Memory B cell (primary cell): ENCODE data around the gene ACOX3.
"Not testable (repeated sequence)": the region's sequence is repeated elsewhere in the genome, so short reads cannot be mapped to it uniquely, and the experiment has no call there.

Source experiments
- ATAC-seq: fragments of 150-1000 bp; cut with Tn5 transposase; 2 replicates; pipeline ENCODE4 v1.10.0; 2021; ENCODE audit warnings: low read depth, mild to moderate bottlenecking, moderate library complexity
- DNase-seq, 2 donors: peaks; one replicate each; pipeline ENCODE4 v3.0.0; 2022; ENCODE audit warnings: low spot score in 2 of 2
- H3K27ac Mint-ChIP-seq: one replicate; pipeline ENCODE4 v1.8.0; 2022; ENCODE audit warnings: mild to moderate bottlenecking, moderate library complexity, mixed read lengths
- H3K27me3 Mint-ChIP-seq: one replicate; pipeline ENCODE4 v1.8.0; 2022; ENCODE audit warnings: mixed read lengths
- H3K36me3 Mint-ChIP-seq: one replicate; pipeline ENCODE4 v1.8.0; 2022; ENCODE audit warnings: mild to moderate bottlenecking, mixed read lengths
- H3K4me1 Mint-ChIP-seq: one replicate; pipeline ENCODE4 v1.8.0; 2022; ENCODE audit warnings: mixed read lengths
- H3K4me3 Mint-ChIP-seq: one replicate; pipeline ENCODE4 v1.8.0; 2022; ENCODE audit warnings: mild to moderate bottlenecking, moderate library complexity, mixed read lengths
- H3K9me3 Mint-ChIP-seq: one replicate; pipeline ENCODE4 v1.8.0; 2022; ENCODE audit warnings: mixed read lengths

Gene ACOX3

GRCh38 chr4:8440492-8441311 lies at the start of gene ACOX3, which contains the start of gene TRMT44:
Gene ACOX3 (minus strand): TSS chr4:8440723. CDS start chr4:8416521, 24,202 bp downstream.
Gene TRMT44 (plus strand): TSS chr4:8440777. CDS start chr4:8440823, 46 bp downstream.
- Mint-ChIP-seq H3K27ac (peak within 1 kb of the TSS; percentile 99), H3K27me3 (no peaks in the 10 kb centered on the region), H3K36me3 (peaks cover 5% of the 10 kb centered on the region), H3K4me3 (peak within 1 kb of the TSS; percentile 99), H3K9me3 (no peaks in the 10 kb centered on the region), H3K4me1 (peaks cover 42% of the 10 kb centered on the region)
- peak; percentile 98 to 100 for DNase-seq
- ATAC-seq, result peak; percentile 88

GRCh38 chr4:8488791-8489369 lies 48.4 kb upstream of the ACOX3 start:
- H3K27ac Mint-ChIP-seq, result no peak overlapping the region
- no peaks in the 10 kb centered on the region for H3K4me1 Mint-ChIP-seq
- DNase-seq, result no peak
- H3K4me3 Mint-ChIP-seq, result no peak overlapping the region
- no peaks in the 10 kb centered on the region for H3K36me3 Mint-ChIP-seq
- no peaks in the 10 kb centered on the region for H3K9me3 Mint-ChIP-seq
- peaks cover 6% of the 10 kb centered on the region for H3K27me3 Mint-ChIP-seq
- no peak for ATAC-seq

- not testable (repeated sequence) for DNase-seq, H3K36me3 Mint-ChIP-seq, H3K27me3 Mint-ChIP-seq, H3K27ac Mint-ChIP-seq, H3K9me3 Mint-ChIP-seq, ATAC-seq, H3K4me1 Mint-ChIP-seq, H3K4me3 Mint-ChIP-seq
These were observed 46.1 kb upstream of the ACOX3 start for GRCh38 chr4:8486643-8487042.

GRCh38 chr4:8480221-8480620 lies 39.7 kb upstream of the ACOX3 start:
- no peak for ATAC-seq
- no peaks in the 10 kb centered on the region for H3K4me1 Mint-ChIP-seq
- peaks cover 6% of the 10 kb centered on the region for H3K36me3 Mint-ChIP-seq
- H3K4me3 Mint-ChIP-seq, result no peak overlapping the region
- no peaks in the 10 kb centered on the region for H3K9me3 Mint-ChIP-seq
- H3K27ac Mint-ChIP-seq, result no peak overlapping the region
- H3K27me3 Mint-ChIP-seq, result peaks cover 7% of the 10 kb centered on the region
- no peak for DNase-seq

- Mint-ChIP-seq H3K4me1 (no peaks in the 10 kb centered on the region), H3K27me3 (peaks cover 3% of the 10 kb centered on the region), H3K36me3 (peaks cover 6% of the 10 kb centered on the region), H3K4me3 (no peak overlapping the region), H3K9me3 (no peaks in the 10 kb centered on the region), H3K27ac (no peak overlapping the region)
- DNase-seq (no peak), ATAC-seq (no peak)
These were observed 38.5 kb upstream of the ACOX3 start for GRCh38 chr4:8478801-8479744.

- DNase-seq, result no peak
- Mint-ChIP-seq H3K27me3 (peaks cover 1% of the 10 kb centered on the region), H3K27ac (no peak overlapping the region), H3K4me3 (no peak overlapping the region), H3K9me3 (no peaks in the 10 kb centered on the region), H3K36me3 (peaks cover 6% of the 10 kb centered on the region), H3K4me1 (no peaks in the 10 kb centered on the region)
- no peak for ATAC-seq
These were observed 37.8 kb upstream of the ACOX3 start for GRCh38 chr4:8478371-8478770.

- no peak overlapping the region for H3K4me3 Mint-ChIP-seq
- no peaks in the 10 kb centered on the region for H3K27me3 Mint-ChIP-seq
- no peaks in the 10 kb centered on the region for H3K4me1 Mint-ChIP-seq
- peaks cover 6% of the 10 kb centered on the region for H3K36me3 Mint-ChIP-seq
- no peaks in the 10 kb centered on the region for H3K9me3 Mint-ChIP-seq
- ATAC-seq, result no peak
- no peak for DNase-seq
- H3K27ac Mint-ChIP-seq, result no peak overlapping the region
These were observed 37.2 kb upstream of the ACOX3 start for GRCh38 chr4:8477676-8478075.

DNA sequence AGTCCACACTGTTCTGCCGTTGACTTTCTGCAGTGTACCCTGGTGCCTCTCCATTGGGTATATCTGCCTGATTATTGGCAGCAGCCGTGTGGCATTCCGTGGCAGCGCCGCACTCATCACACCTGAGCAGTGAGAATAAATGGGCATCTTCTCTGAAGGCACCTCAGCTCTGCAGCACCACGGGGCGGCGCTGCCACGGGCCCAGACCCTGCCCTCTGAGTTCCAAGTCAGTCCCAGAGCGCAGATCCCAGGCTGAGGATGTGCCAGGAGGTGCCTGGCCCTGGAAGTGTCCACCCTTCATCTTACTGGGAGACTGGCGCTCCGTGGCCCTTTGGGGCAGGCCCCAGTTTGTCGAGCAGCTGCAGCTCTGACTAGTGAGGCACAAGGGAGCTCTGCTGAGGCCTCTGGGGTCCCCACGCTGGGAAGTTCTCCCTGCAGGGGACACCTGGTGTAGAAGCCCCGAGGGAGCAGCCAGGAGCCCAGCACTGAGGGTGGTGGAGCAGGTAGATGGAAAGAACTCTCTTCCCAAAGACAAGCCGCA lies 36.6 kb upstream of the ACOX3 start:
- no peak overlapping the region for H3K27ac Mint-ChIP-seq
- no peak for DNase-seq
- peaks cover 6% of the 10 kb centered on the region for H3K36me3 Mint-ChIP-seq

GRCh38 chr4:8475751-8476575 lies 35.4 kb upstream of the ACOX3 start:
- no peak overlapping the region for H3K27ac Mint-ChIP-seq
- ATAC-seq, result no peak

More for the DNA sequence above, 36.6 kb upstream of the ACOX3 start:
- Mint-ChIP-seq H3K27me3 (no peaks in the 10 kb centered on the region), H3K4me3 (no peak overlapping the region), H3K4me1 (no peaks in the 10 kb centered on the region), H3K9me3 (no peaks in the 10 kb centered on the region)
- no peak for ATAC-seq

GRCh38 chr4:8474856-8475255 lies 34.3 kb upstream of the ACOX3 start:
- ATAC-seq (no peak), DNase-seq (no peak)
- Mint-ChIP-seq H3K4me1 (no peaks in the 10 kb centered on the region), H3K4me3 (no peak overlapping the region), H3K27me3 (no peaks in the 10 kb centered on the region), H3K9me3 (no peaks in the 10 kb centered on the region), H3K27ac (no peak overlapping the region), H3K36me3 (peaks cover 8% of the 10 kb centered on the region)

More at GRCh38 chr4:8475751-8476575, 35.4 kb upstream of the ACOX3 start:
- no peak for DNase-seq
- no peak overlapping the region for H3K4me3 Mint-ChIP-seq
- H3K9me3 Mint-ChIP-seq, result no peaks in the 10 kb centered on the region
- H3K27me3 Mint-ChIP-seq, result no peaks in the 10 kb centered on the region
- H3K4me1 Mint-ChIP-seq, result no peaks in the 10 kb centered on the region
- peaks cover 6% of the 10 kb centered on the region for H3K36me3 Mint-ChIP-seq

DNA sequence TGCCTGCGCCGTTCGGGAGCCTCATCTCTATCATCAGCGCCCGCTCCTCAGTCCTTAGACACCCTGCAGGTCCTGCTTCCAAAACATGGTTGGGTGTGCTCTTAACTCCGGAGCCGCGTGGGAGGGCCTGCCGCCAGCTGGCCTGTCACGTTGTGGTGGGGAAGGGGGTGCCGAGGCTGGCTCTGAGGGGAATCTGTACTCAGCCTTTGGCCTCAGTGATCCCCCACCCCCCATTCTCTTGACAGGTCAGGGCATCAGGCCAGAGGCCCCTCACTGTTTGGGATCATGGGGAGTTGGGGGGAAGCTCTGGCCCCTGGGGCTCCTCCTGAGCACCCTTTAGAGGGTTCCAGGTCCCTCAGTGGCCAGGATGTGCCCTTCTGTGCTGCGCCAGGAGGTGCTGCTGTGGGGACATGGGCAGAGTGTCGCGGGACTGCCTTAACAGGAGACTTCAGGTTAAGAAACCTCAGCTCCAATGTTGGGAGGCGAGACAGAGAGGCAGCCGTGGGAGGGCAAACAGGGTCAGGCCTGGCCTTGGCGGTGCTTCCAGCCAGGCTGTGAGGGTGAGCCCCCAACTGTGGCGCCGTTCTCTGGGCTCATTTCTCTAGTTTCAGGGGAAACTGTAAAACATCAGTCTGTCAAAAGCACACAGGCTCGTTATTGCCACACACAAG lies 33.5 kb upstream of the ACOX3 start:
- Mint-ChIP-seq H3K9me3 (no peaks in the 10 kb centered on the region), H3K4me1 (no peaks in the 10 kb centered on the region), H3K27me3 (no peaks in the 10 kb centered on the region), H3K4me3 (no peak overlapping the region), H3K27ac (no peak overlapping the region), H3K36me3 (peaks cover 8% of the 10 kb centered on the region)
- ATAC-seq, result no peak
- DNase-seq, result no peak

DNA sequence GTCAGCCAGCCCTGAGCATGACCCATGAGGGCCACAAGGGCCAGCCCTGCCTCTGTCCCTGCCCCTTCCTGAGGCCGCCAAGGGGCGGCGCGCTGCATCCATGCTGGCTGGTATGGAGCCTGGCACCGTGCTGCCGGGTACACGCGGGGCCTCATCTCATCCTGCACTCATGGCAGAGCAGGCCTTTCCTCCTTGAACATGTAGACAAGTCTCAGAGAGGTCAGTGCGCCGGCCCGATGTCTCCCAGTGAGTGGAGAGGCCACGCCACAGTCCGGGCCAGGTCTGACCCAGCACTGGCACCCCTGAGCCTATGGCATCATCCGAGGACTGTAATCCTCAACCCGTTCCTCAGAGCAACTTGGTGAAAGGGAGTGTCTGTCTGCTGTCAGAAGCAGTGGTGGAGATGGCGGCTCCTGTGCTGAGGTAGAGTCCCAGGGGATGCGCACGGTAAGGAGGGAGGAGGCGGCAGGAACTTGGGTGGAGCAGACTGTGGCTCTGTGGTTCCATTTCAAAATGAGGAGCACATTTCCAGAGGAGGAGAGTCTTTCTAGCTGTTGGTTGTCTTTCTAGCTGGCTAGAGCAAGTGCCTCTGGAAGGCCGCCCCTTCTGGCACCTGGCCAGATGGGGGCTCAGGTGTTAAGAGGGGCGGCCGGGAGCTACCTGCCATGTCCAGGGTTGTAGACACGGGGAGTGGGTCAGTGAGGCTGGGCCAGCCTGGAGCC lies 32.8 kb upstream of the ACOX3 start:
- H3K4me1 Mint-ChIP-seq, result peaks cover 3% of the 10 kb centered on the region
- H3K27me3 Mint-ChIP-seq, result no peaks in the 10 kb centered on the region
- H3K4me3 Mint-ChIP-seq, result no peak overlapping the region
- peaks cover 8% of the 10 kb centered on the region for H3K36me3 Mint-ChIP-seq
- DNase-seq (no peak), ATAC-seq (no peak)
- no peaks in the 10 kb centered on the region for H3K9me3 Mint-ChIP-seq
- H3K27ac Mint-ChIP-seq, result no peak overlapping the region
